Measurements from ENCODE around the gene PRIM2.
"Not testable (repeated sequence)": the region's sequence is repeated elsewhere in the genome, so short reads cannot be mapped to it uniquely, and the experiment has no call there.

DNA sequence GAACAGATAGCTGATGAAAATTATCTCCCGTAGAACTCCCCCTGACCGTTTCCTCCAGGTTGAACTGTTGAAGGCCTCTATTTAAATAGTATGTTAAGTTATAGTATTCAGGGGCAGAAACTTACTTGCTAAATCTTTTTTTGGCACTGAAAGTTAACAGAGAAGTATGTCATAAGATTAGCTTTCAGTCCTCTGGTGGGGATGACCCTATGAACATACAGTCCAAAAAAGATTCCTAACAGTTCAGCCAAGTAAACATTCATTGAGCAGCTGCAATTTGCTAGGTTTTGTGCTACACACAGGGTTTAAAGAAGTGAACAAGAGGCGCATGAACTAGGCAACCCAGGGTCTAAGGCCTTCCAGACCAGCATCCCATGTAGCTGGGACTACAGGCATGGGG, 264.2 kb downstream of the PRIM2 start:
- TF ChIP-seq, protein P1, sequence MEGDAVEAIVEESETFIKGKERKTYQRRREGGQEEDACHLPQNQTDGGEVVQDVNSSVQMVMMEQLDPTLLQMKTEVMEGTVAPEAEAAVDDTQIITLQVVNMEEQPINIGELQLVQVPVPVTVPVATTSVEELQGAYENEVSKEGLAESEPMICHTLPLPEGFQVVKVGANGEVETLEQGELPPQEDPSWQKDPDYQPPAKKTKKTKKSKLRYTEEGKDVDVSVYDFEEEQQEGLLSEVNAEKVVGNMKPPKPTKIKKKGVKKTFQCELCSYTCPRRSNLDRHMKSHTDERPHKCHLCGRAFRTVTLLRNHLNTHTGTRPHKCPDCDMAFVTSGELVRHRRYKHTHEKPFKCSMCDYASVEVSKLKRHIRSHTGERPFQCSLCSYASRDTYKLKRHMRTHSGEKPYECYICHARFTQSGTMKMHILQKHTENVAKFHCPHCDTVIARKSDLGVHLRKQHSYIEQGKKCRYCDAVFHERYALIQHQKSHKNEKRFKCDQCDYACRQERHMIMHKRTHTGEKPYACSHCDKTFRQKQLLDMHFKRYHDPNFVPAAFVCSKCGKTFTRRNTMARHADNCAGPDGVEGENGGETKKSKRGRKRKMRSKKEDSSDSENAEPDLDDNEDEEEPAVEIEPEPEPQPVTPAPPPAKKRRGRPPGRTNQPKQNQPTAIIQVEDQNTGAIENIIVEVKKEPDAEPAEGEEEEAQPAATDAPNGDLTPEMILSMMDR (conservative IDR thresholded peaks at IDR 0.05; ENCODE audit: low read depth, low read length): not testable (repeated sequence)
- TF ChIP-seq EZH2 (IDR thresholded peaks at IDR 0.05; ENCODE audit: borderline replicate concordance, low read depth, low read length, poor library complexity, severe bottlenecking): not testable (repeated sequence)
